Nephron progenitor cell (in vitro differentiated cells): ENCODE results near the gene INTS1.

Experiments used
- DNase-seq: peaks from one replicate; pipeline ENCODE4 v3.0.0; 2021
- H3K27ac Mint-ChIP-seq: 2 replicates; pipeline ENCODE4 v1.8.0; 2021; ENCODE audit warnings: mild to moderate bottlenecking, moderate library complexity, mixed read lengths
- H3K27me3 Mint-ChIP-seq: 2 replicates; pipeline ENCODE4 v1.8.0; 2021; ENCODE audit warnings: mild to moderate bottlenecking, low read depth, mixed read lengths; ENCODE audit not compliant: poor library complexity
- H3K36me3 Mint-ChIP-seq: 2 replicates; pipeline ENCODE4 v1.8.0; 2021; ENCODE audit warnings: low read depth, mixed read lengths
- H3K4me1 Mint-ChIP-seq: 2 replicates; pipeline ENCODE4 v1.8.0; 2021; ENCODE audit warnings: mixed read lengths
- H3K4me3 Mint-ChIP-seq: 2 replicates; pipeline ENCODE4 v1.8.0; 2021; ENCODE audit warnings: mild to moderate bottlenecking, moderate library complexity, mixed read lengths
- H3K9me3 Mint-ChIP-seq: 2 replicates; pipeline ENCODE4 v1.8.0; 2021; ENCODE audit warnings: mild to moderate bottlenecking, moderate library complexity, mixed read lengths
- CTCF ChIP-seq: fragments of 200-600 bp; sonication (generic); IDR thresholded peaks from 2 replicates; pipeline ENCODE4 v1.5.0; 2021; ENCODE audit warnings: antibody characterized with exemption

Gene INTS1

GRCh38 chr7:1536455-1536742 is 32.2 kb upstream of the INTS1 start:
- DNase-seq: no peak
- Mint-ChIP-seq H3K27me3 (peaks cover 18% of the 10 kb centered on the region), H3K4me1 (peaks cover 50% of the 10 kb centered on the region), H3K4me3 (peak overlapping the region; percentile 52), H3K36me3 (no peaks in the 10 kb centered on the region), H3K27ac (no peak overlapping the region), H3K9me3 (no peaks in the 10 kb centered on the region)
- TF ChIP-seq CTCF: no peak

- Mint-ChIP-seq H3K4me1 (peaks cover 50% of the 10 kb centered on the region), H3K27ac (no peak overlapping the region), H3K9me3 (no peaks in the 10 kb centered on the region), H3K36me3 (no peaks in the 10 kb centered on the region), H3K4me3 (peak overlapping the region; percentile 52), H3K27me3 (peaks cover 19% of the 10 kb centered on the region)
- DNase-seq: no peak
- no peak for TF ChIP-seq CTCF
Measured at GRCh38 chr7:1535701-1536454, 31.7 kb upstream of the INTS1 start.

GRCh38 chr7:1535100-1535458 is 30.9 kb upstream of the INTS1 start:
- Mint-ChIP-seq H3K36me3 (no peaks in the 10 kb centered on the region), H3K27me3 (peaks cover 19% of the 10 kb centered on the region), H3K27ac (no peak overlapping the region), H3K4me3 (no peak overlapping the region), H3K9me3 (no peaks in the 10 kb centered on the region), H3K4me1 (peaks cover 50% of the 10 kb centered on the region)
- no peak for TF ChIP-seq CTCF
- DNase-seq: no peak

- TF ChIP-seq CTCF: no peak
- DNase-seq: no peak
- no peaks in the 10 kb centered on the region for H3K36me3 Mint-ChIP-seq
- no peak overlapping the region for H3K27ac Mint-ChIP-seq
- H3K9me3 Mint-ChIP-seq: no peaks in the 10 kb centered on the region
- peaks cover 19% of the 10 kb centered on the region for H3K27me3 Mint-ChIP-seq
- peaks cover 50% of the 10 kb centered on the region for H3K4me1 Mint-ChIP-seq
- H3K4me3 Mint-ChIP-seq: no peak overlapping the region
Measured at GRCh38 chr7:1534330-1535099, 30.3 kb upstream of the INTS1 start.

GRCh38 chr7:1533547-1534329 is 29.5 kb upstream of the INTS1 start:
- Mint-ChIP-seq H3K9me3 (no peaks in the 10 kb centered on the region), H3K4me3 (no peak overlapping the region), H3K27me3 (peaks cover 23% of the 10 kb centered on the region), H3K4me1 (peaks cover 50% of the 10 kb centered on the region), H3K27ac (no peak overlapping the region), H3K36me3 (no peaks in the 10 kb centered on the region)
- no peak for TF ChIP-seq CTCF
- DNase-seq: no peak
